ENCODE measurements around the gene KCNK18. TPM values are rescaled to one million over a fixed set of nuclear protein-coding genes. Genes with fewer than 3 reads are reported as not detected.

The KCNK18 gene
- total RNA-seq, 2 experiments from 2014 or later, result not detected

GRCh38 chr10:117222976-117223692 is 25.8 kb downstream of the KCNK18 start:
- Histone ChIP-seq H3K9me2 (ENCODE audit: insufficient read depth, low read length) (no peaks in the 10 kb centered on the region), H2AFZ (ENCODE audit: low read length) (no peak overlapping the region), H3K36me3 (ENCODE audit: insufficient read depth, low read length) (no peaks in the 10 kb centered on the region), H4K20me1 (ENCODE audit: insufficient read depth, low read length) (no peaks in the 10 kb centered on the region), H3K27ac (ENCODE audit: low read depth, low read length, poor library complexity, severe bottlenecking) (no peak overlapping the region), H3K4me3 (ENCODE audit: low read depth, low read length, poor library complexity, severe bottlenecking) (no peak overlapping the region), H3K4me1 (ENCODE audit: insufficient read depth, low read length, poor library complexity, severe bottlenecking) (no peaks in the 10 kb centered on the region), H3K79me2 (ENCODE audit: insufficient read depth, low read depth, low read length) (no peaks in the 10 kb centered on the region), H3K4me2 (ENCODE audit: low read length) (no peak overlapping the region), H3K9me3 (ENCODE audit: low read length) (no peaks in the 10 kb centered on the region)
- POLR2A ChIA-PET, result no interaction called here
- intact Hi-C loops (cut with micrococcal nuclease; ENCODE audit: unreplicated experiment), result no loop called here
- DNase-seq (ENCODE audit: low spot score), result no peak
- TF ChIP-seq CTCF (conservative IDR thresholded peaks at IDR 0.05; ENCODE audit: low read length) (no peak), EZH2phosphoT487 (IDR thresholded peaks at IDR 0.05; ENCODE audit: borderline replicate concordance, low read depth, low read length) (no peak)
- no TSS peak for BruUV-seq (replicated peaks)
- CTCF ChIA-PET (ENCODE audit: unreplicated experiment), result no interaction called here

- Histone ChIP-seq H3K79me2 (ENCODE audit: insufficient read depth, low read depth, low read length) (no peaks in the 10 kb centered on the region), H3K27ac (ENCODE audit: low read depth, low read length, poor library complexity, severe bottlenecking) (no peak overlapping the region), H3K4me3 (ENCODE audit: low read depth, low read length, poor library complexity, severe bottlenecking) (no peak overlapping the region), H3K4me1 (ENCODE audit: insufficient read depth, low read length, poor library complexity, severe bottlenecking) (no peaks in the 10 kb centered on the region), H3K9me2 (ENCODE audit: insufficient read depth, low read length) (no peaks in the 10 kb centered on the region), H3K36me3 (ENCODE audit: insufficient read depth, low read length) (no peaks in the 10 kb centered on the region), H3K9me3 (ENCODE audit: low read length) (no peaks in the 10 kb centered on the region), H4K20me1 (ENCODE audit: insufficient read depth, low read length) (no peaks in the 10 kb centered on the region), H2AFZ (ENCODE audit: low read length) (no peak overlapping the region), H3K4me2 (ENCODE audit: low read length) (no peak overlapping the region)
- TF ChIP-seq EZH2phosphoT487 (IDR thresholded peaks at IDR 0.05; ENCODE audit: borderline replicate concordance, low read depth, low read length) (no peak), CTCF (conservative IDR thresholded peaks at IDR 0.05; ENCODE audit: low read length) (no peak)
- DNase-seq (ENCODE audit: low spot score), result no peak
- CTCF ChIA-PET (ENCODE audit: unreplicated experiment), result no interaction called here
- BruUV-seq (replicated peaks), result no TSS peak
- POLR2A ChIA-PET, result no interaction called here
- intact Hi-C loops (cut with micrococcal nuclease; ENCODE audit: unreplicated experiment), result no loop called here
These were observed 26.6 kb downstream of the KCNK18 start for GRCh38 chr10:117223693-117224430.

- Histone ChIP-seq H3K9me2 (ENCODE audit: insufficient read depth, low read length) (no peaks in the 10 kb centered on the region), H3K4me1 (ENCODE audit: insufficient read depth, low read length, poor library complexity, severe bottlenecking) (no peaks in the 10 kb centered on the region), H3K79me2 (ENCODE audit: insufficient read depth, low read depth, low read length) (no peaks in the 10 kb centered on the region), H3K36me3 (ENCODE audit: insufficient read depth, low read length) (no peaks in the 10 kb centered on the region), H2AFZ (ENCODE audit: low read length) (no peak overlapping the region), H3K9me3 (ENCODE audit: low read length) (no peaks in the 10 kb centered on the region), H3K27ac (ENCODE audit: low read depth, low read length, poor library complexity, severe bottlenecking) (no peak overlapping the region), H3K4me3 (ENCODE audit: low read depth, low read length, poor library complexity, severe bottlenecking) (no peak overlapping the region), H3K4me2 (ENCODE audit: low read length) (no peak overlapping the region), H4K20me1 (ENCODE audit: insufficient read depth, low read length) (no peaks in the 10 kb centered on the region)
- TF ChIP-seq CTCF (conservative IDR thresholded peaks at IDR 0.05; ENCODE audit: low read length), result no peak
- no peak for TF ChIP-seq EZH2phosphoT487 (IDR thresholded peaks at IDR 0.05; ENCODE audit: borderline replicate concordance, low read depth, low read length)
- no peak for DNase-seq (ENCODE audit: low spot score)
- ChIA-PET POLR2A (no interaction called here), CTCF (ENCODE audit: unreplicated experiment) (no interaction called here)
- intact Hi-C loops (cut with micrococcal nuclease; ENCODE audit: unreplicated experiment), result no loop called here
- BruUV-seq (replicated peaks), result no TSS peak
These were observed 27.6 kb downstream of the KCNK18 start for GRCh38 chr10:117224881-117225280.
